Stimulated activated CD4-positive, alpha-beta T cell treated with anti-CD3 and anti-CD28 coated beads, Interleukin-2, amount 100 ng/mL, for 24 hours (primary cell): ENCODE results near the gene ZNF627.
"Not testable (repeated sequence)": the region's sequence is repeated elsewhere in the genome, so short reads cannot be mapped to it uniquely, and the experiment has no call there.

Experiments used
- DNase-seq, 2 donors: peaks; one replicate each; pipeline ENCODE4 v3.0.0-alpha.2; 2020

ZNF627 gene

GRCh38 chr19:11633223-11633622 lies 35.9 kb downstream of the ZNF627 start:
- no peak for DNase-seq

- not testable (repeated sequence) for DNase-seq
Observed at GRCh38 chr19:11634018-11634662, 36.9 kb downstream of the ZNF627 start.

DNA sequence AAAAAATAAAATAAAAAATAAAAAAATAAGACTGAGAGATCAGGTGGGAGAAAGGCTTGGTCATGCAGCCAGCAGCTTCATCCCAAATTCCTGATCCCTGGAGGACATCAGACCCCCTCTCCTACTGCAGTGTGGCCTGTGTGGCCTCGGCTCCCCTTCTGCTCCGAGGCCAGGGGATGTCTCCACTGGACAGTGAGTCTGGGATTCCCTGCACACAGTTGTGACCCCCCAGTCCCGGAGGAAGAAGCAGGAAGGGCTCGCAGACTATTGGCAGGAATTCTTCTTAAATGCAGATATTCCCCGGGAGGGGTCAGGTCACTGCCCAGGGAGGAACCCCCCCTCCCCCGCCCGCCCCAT lies 41.9 kb downstream of the ZNF627 start:
- DNase-seq = no peak

- DNase-seq = peak; percentile 92 to 98
Observed at GRCh38 chr19:11639602-11640471, 42.6 kb downstream of the ZNF627 start.

GRCh38 chr19:11641244-11641643 lies 44.0 kb downstream of the ZNF627 start:
- no peak for DNase-seq

- DNase-seq = no peak
Observed at GRCh38 chr19:11642902-11643301, 45.6 kb downstream of the ZNF627 start.

- DNase-seq = no peak
Observed at GRCh38 chr19:11649941-11650340, 52.7 kb downstream of the ZNF627 start.

GRCh38 chr19:11651062-11651461 lies 53.8 kb downstream of the ZNF627 start:
- no peak for DNase-seq

- no peak for DNase-seq
Observed at GRCh38 chr19:11652056-11652455, 54.8 kb downstream of the ZNF627 start.

DNA sequence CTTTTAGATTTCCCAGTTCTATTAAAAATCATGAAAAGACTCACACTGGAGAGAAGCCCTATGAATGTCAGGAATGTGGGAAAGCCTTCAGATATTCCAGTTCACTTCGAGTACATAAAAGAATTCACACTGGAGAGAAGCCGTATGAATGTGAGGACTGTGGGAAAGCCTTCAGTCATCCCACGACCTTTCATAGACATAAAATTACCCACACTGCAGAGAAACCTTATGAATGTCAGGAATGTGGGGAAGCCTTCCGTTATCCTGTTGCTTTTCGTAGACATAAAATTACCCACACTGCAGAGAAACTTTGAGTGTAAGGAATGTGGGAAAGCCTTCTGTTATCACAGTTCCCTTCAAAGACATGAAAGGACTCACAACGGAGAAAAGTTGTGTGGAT lies 55.2 kb downstream of the ZNF627 start:
- no peak for DNase-seq

DNA sequence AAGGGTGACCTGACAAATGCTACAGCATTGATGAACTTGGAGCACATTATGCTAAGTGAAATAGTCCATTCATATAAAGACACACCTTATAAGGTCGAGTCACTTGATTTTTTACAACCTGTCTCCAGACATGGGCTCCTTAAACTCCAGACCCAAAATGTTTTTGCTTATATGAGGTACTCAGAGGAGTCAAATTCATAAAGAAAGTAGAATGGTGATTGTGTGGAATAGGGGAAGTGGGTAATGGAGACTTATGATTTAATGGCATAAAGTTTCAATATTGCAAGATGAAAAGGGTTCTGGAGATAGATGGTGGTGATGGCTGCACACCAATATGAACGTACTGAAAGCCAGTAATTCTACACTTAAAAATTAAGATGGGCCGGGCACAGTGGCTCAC lies 59.3 kb downstream of the ZNF627 start:
- DNase-seq = no peak

- DNase-seq = no peak
Observed at GRCh38 chr19:11657307-11657706, 60.0 kb downstream of the ZNF627 start.

DNA sequence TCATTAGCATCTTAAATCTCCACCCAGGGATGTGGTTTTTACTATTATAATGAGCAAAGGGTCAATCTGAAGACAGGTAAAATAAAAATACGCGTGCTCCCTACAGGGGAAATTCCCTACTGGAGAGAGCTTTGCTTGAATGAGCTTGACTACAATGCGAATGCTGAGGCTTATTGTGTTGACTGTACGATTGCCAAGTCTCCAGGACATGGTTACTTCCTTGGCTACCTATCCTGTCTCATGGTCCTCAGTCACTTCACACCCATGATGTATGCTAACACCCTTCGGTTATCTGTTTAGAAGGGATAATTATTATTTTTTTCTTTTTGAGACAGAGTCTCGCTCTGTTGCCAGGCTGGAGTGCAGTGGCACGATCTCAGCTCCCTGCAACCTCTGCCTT lies 61.7 kb downstream of the ZNF627 start:
- no peak for DNase-seq

GRCh38 chr19:11659612-11660011 lies 62.3 kb downstream of the ZNF627 start:
- DNase-seq = no peak

DNA sequence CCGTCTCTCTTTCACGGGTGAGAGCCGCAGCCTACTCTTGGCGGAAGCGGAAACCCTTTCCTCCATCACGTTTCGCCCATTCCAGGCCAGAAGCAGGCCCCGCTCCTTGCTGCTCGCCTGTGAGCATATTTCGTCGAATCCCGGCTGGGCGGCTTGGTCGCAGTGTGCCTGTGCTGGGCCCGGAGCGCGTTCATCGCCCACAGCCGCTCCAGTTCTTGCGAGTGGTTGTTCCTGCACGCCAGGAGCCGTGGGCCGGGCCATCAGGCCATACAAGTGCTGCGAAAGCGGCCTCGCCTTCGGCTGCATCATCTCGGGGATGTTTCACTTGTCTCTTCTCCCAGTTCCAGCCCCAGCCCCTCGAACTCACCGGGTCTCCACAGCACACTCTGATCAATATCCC lies 65.0 kb downstream of the ZNF627 start:
- DNase-seq = no peak

DNA sequence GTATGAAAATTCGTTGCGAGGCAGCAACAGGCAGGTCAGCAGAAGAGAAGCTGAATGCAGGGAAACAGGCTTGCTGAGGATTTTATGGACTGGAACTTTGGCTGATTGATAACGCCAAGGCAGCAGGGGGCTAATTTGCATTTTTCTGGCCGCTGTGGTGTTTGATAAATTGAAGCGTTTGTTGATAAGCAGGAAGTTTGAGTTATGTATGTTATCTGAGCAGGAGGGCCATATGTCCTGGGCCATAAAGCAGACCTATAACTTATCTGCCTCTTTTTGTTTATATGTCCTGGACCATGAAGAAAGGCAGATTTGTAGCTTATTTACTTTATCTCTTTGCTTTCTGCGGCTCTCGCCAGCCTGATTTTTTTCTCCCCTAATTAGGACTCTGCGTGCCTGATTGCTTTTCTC lies 65.9 kb downstream of the ZNF627 start:
- no peak for DNase-seq
